ENCODE data around the gene FBXO46.

Gene FBXO46

GRCh38 chr19:45730368-45731288 is at the start of gene FBXO46:
Gene FBXO46, minus strand, starts transcription at chr19:45730896. Its CDS starts 17,401 bp downstream, at chr19:45713495.
- peak; percentile 93 for DNase-seq

GRCh38 chr19:45780146-45780447 is 49.4 kb upstream of the FBXO46 start:
- no peak for DNase-seq

- peak; percentile 75 for DNase-seq
Observed at GRCh38 chr19:45779231-45780145, 48.8 kb upstream of the FBXO46 start.

- DNase-seq: no peak
Observed at GRCh38 chr19:45778010-45778661, 47.4 kb upstream of the FBXO46 start.

- no peak for DNase-seq
Observed at GRCh38 chr19:45777395-45777961, 46.8 kb upstream of the FBXO46 start.

GRCh38 chr19:45774765-45775164 is 44.1 kb upstream of the FBXO46 start:
- DNase-seq: no peak

- DNase-seq: no peak
Observed at GRCh38 chr19:45773384-45773783, 42.7 kb upstream of the FBXO46 start.

- no peak for DNase-seq
Observed at GRCh38 chr19:45772912-45773311, 42.2 kb upstream of the FBXO46 start.

GRCh38 chr19:45772130-45772840 is 41.6 kb upstream of the FBXO46 start:
- DNase-seq: no peak

GRCh38 chr19:45771311-45771933 is 40.7 kb upstream of the FBXO46 start:
- no peak for DNase-seq

- DNase-seq: peak; percentile 87
Observed at GRCh38 chr19:45770192-45771101, 39.8 kb upstream of the FBXO46 start.

GRCh38 chr19:45769821-45770191 is 39.1 kb upstream of the FBXO46 start:
- DNase-seq: no peak

- DNase-seq: peak; percentile 69
Observed at GRCh38 chr19:45768984-45769782, 38.5 kb upstream of the FBXO46 start, which contains the start of gene SIX5. Gene SIX5, minus strand, starts transcription at chr19:45769252. Its CDS starts 408 bp downstream, at chr19:45768844.

GRCh38 chr19:45768655-45768983 is 37.9 kb upstream of the FBXO46 start:
- no peak for DNase-seq

- DNase-seq: no peak
Observed at GRCh38 chr19:45767881-45768654, 37.4 kb upstream of the FBXO46 start.

GRCh38 chr19:45767410-45767880 is 36.7 kb upstream of the FBXO46 start:
- DNase-seq: no peak

GRCh38 chr19:45766869-45767346 is 36.2 kb upstream of the FBXO46 start:
- DNase-seq: no peak

GRCh38 chr19:45766296-45766868 is 35.7 kb upstream of the FBXO46 start:
- DNase-seq: no peak
